WTC11 (cell line): ENCODE results near the gene SULT2B1. TPM values are rescaled to one million over a fixed set of nuclear protein-coding genes. Genes with fewer than 3 reads are reported as not detected.

Experiments
- ATAC-seq: fragments of 200-7000 bp; cut with Tn5 transposase; 2 replicates; pipeline ENCODE4 v1.10.0; 2021; ENCODE audit warnings: mild to moderate bottlenecking, moderate library complexity
- CTCF ChIA-PET: fragments of 300-600 bp; sonication (Branson Sonifier 250); formaldehyde crosslinking; loops from one replicate; lab custom pipeline; 2021; ENCODE audit warnings: antibody characterized with exemption; lab: Charles Lee
- POLR2A ChIA-PET: fragments of 350-600 bp; sonication (Branson Sonifier 250); formaldehyde crosslinking; loops from one replicate; lab custom pipeline; 2021; ENCODE audit warnings: antibody characterized with exemption; lab: Charles Lee
- DNase-seq: peaks from one replicate; pipeline ENCODE4 v3.0.0; 2021; ENCODE audit warnings: low spot score
- H3K27ac Mint-ChIP-seq: 2 replicates; pipeline ENCODE4 v1.8.0; 2021; ENCODE audit warnings: mixed read lengths
- H3K27me3 Mint-ChIP-seq: 2 replicates; pipeline ENCODE4 v1.8.0; 2021; ENCODE audit warnings: low read depth, mild to moderate bottlenecking, moderate library complexity, mixed read lengths
- H3K36me3 Mint-ChIP-seq: 2 replicates; pipeline ENCODE4 v1.8.0; 2021; ENCODE audit warnings: mixed read lengths
- H3K4me1 Mint-ChIP-seq: 2 replicates; pipeline ENCODE4 v1.8.0; 2022; ENCODE audit warnings: mixed read lengths
- H3K4me3 Mint-ChIP-seq: 2 replicates; pipeline ENCODE4 v1.8.0; 2021; ENCODE audit warnings: mild to moderate bottlenecking, moderate library complexity, mixed read lengths
- H3K9me3 Mint-ChIP-seq: 2 replicates; pipeline ENCODE4 v1.8.0; 2021; ENCODE audit warnings: mixed read lengths
- CBFB ChIP-seq: sonication (generic); formaldehyde crosslinking; IDR thresholded peaks from 2 replicates; pipeline ENCODE4 v1.8.1; 2022; ENCODE audit warnings: mild to moderate bottlenecking, low read depth, missing genetic modification reagents
- CREB1 ChIP-seq: sonication (generic); formaldehyde crosslinking; IDR thresholded peaks from 2 replicates; pipeline ENCODE4 v1.8.0; 2023; ENCODE audit warnings: mild to moderate bottlenecking, missing genetic modification reagents
- ESRRA ChIP-seq: sonication (generic); formaldehyde crosslinking; IDR thresholded peaks from 2 replicates; pipeline ENCODE4 v1.8.1; 2022; ENCODE audit warnings: mild to moderate bottlenecking, missing genetic modification reagents, borderline replicate concordance
- FOXJ3 ChIP-seq: sonication (generic); formaldehyde crosslinking; IDR thresholded peaks from 2 replicates; pipeline ENCODE4 v1.9.0; 2021; ENCODE audit warnings: missing genetic modification reagents, mild to moderate bottlenecking, borderline replicate concordance
- FOXK1 ChIP-seq: sonication (generic); formaldehyde crosslinking; IDR thresholded peaks from 2 replicates; pipeline ENCODE4 v1.8.0; 2022; ENCODE audit warnings: mild to moderate bottlenecking, moderate library complexity, missing genetic modification reagents
- GRHL2 ChIP-seq: fragments of 250-450 bp; sonication (Bioruptor Pico); IDR thresholded peaks from 2 replicates; pipeline ENCODE4 v1.8.0; 2022; ENCODE audit warnings: mild to moderate bottlenecking, moderate library complexity; ENCODE audit not compliant: insufficient replicate concordance, severe bottlenecking
- JUN ChIP-seq: sonication (generic); formaldehyde crosslinking; IDR thresholded peaks from 2 replicates; pipeline ENCODE4 v1.8.0; 2023; ENCODE audit warnings: mild to moderate bottlenecking, missing genetic modification reagents
- NFATC4 ChIP-seq: fragments of 250-450 bp; sonication (Bioruptor Pico); IDR thresholded peaks from 2 replicates; pipeline ENCODE4 v1.9.0; 2021; ENCODE audit warnings: mild to moderate bottlenecking
- NR1H2 ChIP-seq: sonication (generic); formaldehyde crosslinking; IDR thresholded peaks from 2 replicates; pipeline ENCODE4 v1.9.0; 2021; ENCODE audit warnings: mild to moderate bottlenecking, moderate library complexity, missing genetic modification reagents
- SP1 ChIP-seq: sonication (generic); formaldehyde crosslinking; conservative IDR thresholded peaks from 2 replicates; pipeline ENCODE4 v1.8.1; 2022; ENCODE audit warnings: missing genetic modification reagents
- TEAD1 ChIP-seq: sonication (generic); formaldehyde crosslinking; IDR thresholded peaks from 2 replicates; pipeline ENCODE4 v1.8.0; 2022; ENCODE audit warnings: mild to moderate bottlenecking, missing genetic modification reagents
- ZBTB21 ChIP-seq: sonication (generic); formaldehyde crosslinking; IDR thresholded peaks from 2 replicates; pipeline ENCODE4 v1.8.1; 2023; ENCODE audit warnings: mild to moderate bottlenecking, missing genetic modification reagents, borderline replicate concordance
- ZNF121 ChIP-seq: sonication (generic); formaldehyde crosslinking; IDR thresholded peaks from 2 replicates; pipeline ENCODE4 v1.8.0; 2023; ENCODE audit warnings: missing genetic modification reagents
- ZNF263 ChIP-seq: sonication (generic); formaldehyde crosslinking; IDR thresholded peaks from 2 replicates; pipeline ENCODE4 v1.8.1; 2022; ENCODE audit warnings: low read depth, mild to moderate bottlenecking, moderate library complexity, missing genetic modification reagents
- total RNA-seq: library from RNA; stranded (reverse); gene quantifications from 3 replicates; pipeline ENCODE4 v1.2.3, GENCODE V29; 2021
- TF ChIP-seq, protein P1 (sequence below): sonication (generic); formaldehyde crosslinking; IDR thresholded peaks from 2 replicates; pipeline ENCODE4 v1.8.1; 2023; ENCODE audit warnings: mild to moderate bottlenecking, missing genetic modification reagents
- TF ChIP-seq, protein P2 (sequence below): sonication (generic); formaldehyde crosslinking; conservative IDR thresholded peaks from 2 replicates; pipeline ENCODE4 v1.8.1; 2023; ENCODE audit warnings: mild to moderate bottlenecking, low read depth, missing genetic modification reagents, moderate library complexity
- TF ChIP-seq, protein P3 (sequence below): sonication (generic); formaldehyde crosslinking; IDR thresholded peaks from 2 replicates; pipeline ENCODE4 v1.8.1; 2022; ENCODE audit warnings: missing genetic modification reagents, borderline replicate concordance
- TF ChIP-seq, protein P4 (sequence below): sonication (generic); formaldehyde crosslinking; IDR thresholded peaks from 2 replicates; pipeline ENCODE4 v1.8.1; 2022; ENCODE audit warnings: low read depth, mild to moderate bottlenecking, moderate library complexity, missing genetic modification reagents, borderline replicate concordance
- TF ChIP-seq, protein P5 (sequence below): sonication (generic); formaldehyde crosslinking; IDR thresholded peaks from 2 replicates; pipeline ENCODE4 v1.8.1; 2022; ENCODE audit warnings: mild to moderate bottlenecking, moderate library complexity, missing genetic modification reagents
- TF ChIP-seq, protein P6 (sequence below): sonication (generic); formaldehyde crosslinking; IDR thresholded peaks from 2 replicates; pipeline ENCODE4 v1.8.0; 2022; ENCODE audit warnings: mild to moderate bottlenecking, missing genetic modification reagents
- TF ChIP-seq, protein P7 (sequence below): sonication (generic); formaldehyde crosslinking; IDR thresholded peaks from 2 replicates; pipeline ENCODE4 v1.8.0; 2023; ENCODE audit warnings: missing genetic modification reagents
- TF ChIP-seq, protein P8 (sequence below): sonication (generic); formaldehyde crosslinking; conservative IDR thresholded peaks from 2 replicates; pipeline ENCODE4 v1.8.1; 2022; ENCODE audit warnings: mild to moderate bottlenecking, missing genetic modification reagents
- TF ChIP-seq, protein P9 (sequence below): sonication (generic); formaldehyde crosslinking; IDR thresholded peaks from 2 replicates; pipeline ENCODE4 v1.8.1; 2023; ENCODE audit warnings: mild to moderate bottlenecking, missing genetic modification reagents, moderate library complexity

The SULT2B1 gene
- total RNA-seq, 1 experiment from 2014 or later = 0.96 TPM

DNA sequence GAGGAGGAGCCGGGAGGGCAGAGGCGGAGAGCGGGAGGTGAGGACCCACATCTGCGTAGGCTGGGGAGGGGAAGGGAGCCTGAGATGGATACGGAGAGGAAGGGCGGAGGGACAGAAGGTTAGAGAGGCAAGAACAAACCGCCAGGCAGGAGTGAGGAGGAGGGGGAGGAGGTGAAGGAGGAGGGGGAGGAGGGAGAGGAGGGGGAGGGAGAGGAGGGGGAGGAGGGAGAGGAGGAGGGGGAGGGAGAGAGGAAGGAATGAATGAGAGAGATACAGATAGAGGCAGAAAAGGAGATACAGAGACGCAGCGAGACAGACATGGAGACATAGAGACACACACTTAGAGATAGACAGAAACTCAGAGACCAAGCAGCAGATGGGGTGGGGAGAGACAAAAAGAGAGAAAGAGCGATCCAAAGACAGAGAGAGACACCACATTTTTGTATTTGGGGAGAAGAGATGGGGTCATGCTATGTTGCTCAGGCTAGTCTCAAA is 94.8 kb downstream of the SULT2B1 start:
- H3K27me3 Mint-ChIP-seq = no peaks in the 10 kb centered on the region; the same call in 1 of the 2 replicates

More for the DNA sequence above, 94.8 kb downstream of the SULT2B1 start:
- POLR2A ChIA-PET = interaction anchor here (0.5 to 0.9 kb wide), 3 partner anchors 141 to 782 kb away, joined by 3 to 4 read pairs (median 3); no protein-coding TSS in a partner anchor
- no peak for DNase-seq
- Mint-ChIP-seq H3K9me3 (peaks cover 5% of the 10 kb centered on the region), H3K4me1 (peaks cover 9% of the 10 kb centered on the region), H3K36me3 (no peaks in the 10 kb centered on the region), H3K4me3 (peak overlapping the region; percentile 85), H3K27ac (no peak overlapping the region)
- ATAC-seq = no peak
- CTCF ChIA-PET = interaction anchor here (1.4 to 2.4 kb wide), 8 partner anchors 10 to 196 kb away, joined by 5 to 41 read pairs (median 10); partner anchors contain the start of genes DBP, FUT2 and RASIP1
- TF ChIP-seq FOXK1 (CRISPR knock-in tag) (no peak), FOXJ3 (CRISPR knock-in tag) (no peak), TEAD1 (CRISPR knock-in tag) (no peak), GRHL2 (CRISPR knock-in tag) (no peak), NFATC4 (CRISPR knock-in tag) (no peak), ZNF121 (CRISPR knock-in tag) (peak; percentile 18), NR1H2 (no peak), SP1 (CRISPR knock-in tag) (peak; percentile 73), CREB1 (0 out of 2 replicates have a peak, but pooled peaks have one; percentile 19), ESRRA (CRISPR knock-in tag) (no peak), CBFB (CRISPR knock-in tag) (no peak), ZNF263 (CRISPR knock-in tag) (peak; percentile 66; the same call in 1 of the 2 replicates), JUN (CRISPR knock-in tag) (no peak), ZBTB21 (CRISPR knock-in tag) (no peak)
- TF ChIP-seq, protein P1, sequence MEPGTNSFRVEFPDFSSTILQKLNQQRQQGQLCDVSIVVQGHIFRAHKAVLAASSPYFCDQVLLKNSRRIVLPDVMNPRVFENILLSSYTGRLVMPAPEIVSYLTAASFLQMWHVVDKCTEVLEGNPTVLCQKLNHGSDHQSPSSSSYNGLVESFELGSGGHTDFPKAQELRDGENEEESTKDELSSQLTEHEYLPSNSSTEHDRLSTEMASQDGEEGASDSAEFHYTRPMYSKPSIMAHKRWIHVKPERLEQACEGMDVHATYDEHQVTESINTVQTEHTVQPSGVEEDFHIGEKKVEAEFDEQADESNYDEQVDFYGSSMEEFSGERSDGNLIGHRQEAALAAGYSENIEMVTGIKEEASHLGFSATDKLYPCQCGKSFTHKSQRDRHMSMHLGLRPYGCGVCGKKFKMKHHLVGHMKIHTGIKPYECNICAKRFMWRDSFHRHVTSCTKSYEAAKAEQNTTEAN (CRISPR knock-in tag) = no peak
- TF ChIP-seq, protein P2, sequence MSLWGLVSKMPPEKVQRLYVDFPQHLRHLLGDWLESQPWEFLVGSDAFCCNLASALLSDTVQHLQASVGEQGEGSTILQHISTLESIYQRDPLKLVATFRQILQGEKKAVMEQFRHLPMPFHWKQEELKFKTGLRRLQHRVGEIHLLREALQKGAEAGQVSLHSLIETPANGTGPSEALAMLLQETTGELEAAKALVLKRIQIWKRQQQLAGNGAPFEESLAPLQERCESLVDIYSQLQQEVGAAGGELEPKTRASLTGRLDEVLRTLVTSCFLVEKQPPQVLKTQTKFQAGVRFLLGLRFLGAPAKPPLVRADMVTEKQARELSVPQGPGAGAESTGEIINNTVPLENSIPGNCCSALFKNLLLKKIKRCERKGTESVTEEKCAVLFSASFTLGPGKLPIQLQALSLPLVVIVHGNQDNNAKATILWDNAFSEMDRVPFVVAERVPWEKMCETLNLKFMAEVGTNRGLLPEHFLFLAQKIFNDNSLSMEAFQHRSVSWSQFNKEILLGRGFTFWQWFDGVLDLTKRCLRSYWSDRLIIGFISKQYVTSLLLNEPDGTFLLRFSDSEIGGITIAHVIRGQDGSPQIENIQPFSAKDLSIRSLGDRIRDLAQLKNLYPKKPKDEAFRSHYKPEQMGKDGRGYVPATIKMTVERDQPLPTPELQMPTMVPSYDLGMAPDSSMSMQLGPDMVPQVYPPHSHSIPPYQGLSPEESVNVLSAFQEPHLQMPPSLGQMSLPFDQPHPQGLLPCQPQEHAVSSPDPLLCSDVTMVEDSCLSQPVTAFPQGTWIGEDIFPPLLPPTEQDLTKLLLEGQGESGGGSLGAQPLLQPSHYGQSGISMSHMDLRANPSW (CRISPR knock-in tag) = no peak
- TF ChIP-seq, protein P3, sequence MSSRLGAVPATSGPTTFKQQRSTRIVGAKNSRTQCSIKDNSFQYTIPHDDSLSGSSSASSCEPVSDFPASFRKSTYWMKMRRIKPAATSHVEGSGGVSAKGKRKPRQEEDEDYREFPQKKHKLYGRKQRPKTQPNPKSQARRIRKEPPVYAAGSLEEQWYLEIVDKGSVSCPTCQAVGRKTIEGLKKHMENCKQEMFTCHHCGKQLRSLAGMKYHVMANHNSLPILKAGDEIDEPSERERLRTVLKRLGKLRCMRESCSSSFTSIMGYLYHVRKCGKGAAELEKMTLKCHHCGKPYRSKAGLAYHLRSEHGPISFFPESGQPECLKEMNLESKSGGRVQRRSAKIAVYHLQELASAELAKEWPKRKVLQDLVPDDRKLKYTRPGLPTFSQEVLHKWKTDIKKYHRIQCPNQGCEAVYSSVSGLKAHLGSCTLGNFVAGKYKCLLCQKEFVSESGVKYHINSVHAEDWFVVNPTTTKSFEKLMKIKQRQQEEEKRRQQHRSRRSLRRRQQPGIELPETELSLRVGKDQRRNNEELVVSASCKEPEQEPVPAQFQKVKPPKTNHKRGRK (CRISPR knock-in tag) = no peak
- TF ChIP-seq, protein P4, sequence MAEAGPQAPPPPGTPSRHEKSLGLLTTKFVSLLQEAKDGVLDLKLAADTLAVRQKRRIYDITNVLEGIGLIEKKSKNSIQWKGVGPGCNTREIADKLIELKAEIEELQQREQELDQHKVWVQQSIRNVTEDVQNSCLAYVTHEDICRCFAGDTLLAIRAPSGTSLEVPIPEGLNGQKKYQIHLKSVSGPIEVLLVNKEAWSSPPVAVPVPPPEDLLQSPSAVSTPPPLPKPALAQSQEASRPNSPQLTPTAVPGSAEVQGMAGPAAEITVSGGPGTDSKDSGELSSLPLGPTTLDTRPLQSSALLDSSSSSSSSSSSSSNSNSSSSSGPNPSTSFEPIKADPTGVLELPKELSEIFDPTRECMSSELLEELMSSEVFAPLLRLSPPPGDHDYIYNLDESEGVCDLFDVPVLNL (CRISPR knock-in tag) = no peak
- TF ChIP-seq, protein P5, sequence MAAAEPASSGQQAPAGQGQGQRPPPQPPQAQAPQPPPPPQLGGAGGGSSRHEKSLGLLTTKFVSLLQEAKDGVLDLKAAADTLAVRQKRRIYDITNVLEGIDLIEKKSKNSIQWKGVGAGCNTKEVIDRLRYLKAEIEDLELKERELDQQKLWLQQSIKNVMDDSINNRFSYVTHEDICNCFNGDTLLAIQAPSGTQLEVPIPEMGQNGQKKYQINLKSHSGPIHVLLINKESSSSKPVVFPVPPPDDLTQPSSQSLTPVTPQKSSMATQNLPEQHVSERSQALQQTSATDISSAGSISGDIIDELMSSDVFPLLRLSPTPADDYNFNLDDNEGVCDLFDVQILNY = no peak
- TF ChIP-seq, protein P6, sequence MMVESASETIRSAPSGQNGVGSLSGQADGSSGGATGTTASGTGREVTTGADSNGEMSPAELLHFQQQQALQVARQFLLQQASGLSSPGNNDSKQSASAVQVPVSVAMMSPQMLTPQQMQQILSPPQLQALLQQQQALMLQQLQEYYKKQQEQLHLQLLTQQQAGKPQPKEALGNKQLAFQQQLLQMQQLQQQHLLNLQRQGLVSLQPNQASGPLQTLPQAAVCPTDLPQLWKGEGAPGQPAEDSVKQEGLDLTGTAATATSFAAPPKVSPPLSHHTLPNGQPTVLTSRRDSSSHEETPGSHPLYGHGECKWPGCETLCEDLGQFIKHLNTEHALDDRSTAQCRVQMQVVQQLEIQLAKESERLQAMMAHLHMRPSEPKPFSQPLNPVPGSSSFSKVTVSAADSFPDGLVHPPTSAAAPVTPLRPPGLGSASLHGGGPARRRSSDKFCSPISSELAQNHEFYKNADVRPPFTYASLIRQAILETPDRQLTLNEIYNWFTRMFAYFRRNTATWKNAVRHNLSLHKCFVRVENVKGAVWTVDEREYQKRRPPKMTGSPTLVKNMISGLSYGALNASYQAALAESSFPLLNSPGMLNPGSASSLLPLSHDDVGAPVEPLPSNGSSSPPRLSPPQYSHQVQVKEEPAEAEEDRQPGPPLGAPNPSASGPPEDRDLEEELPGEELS = no peak
- TF ChIP-seq, protein P7, sequence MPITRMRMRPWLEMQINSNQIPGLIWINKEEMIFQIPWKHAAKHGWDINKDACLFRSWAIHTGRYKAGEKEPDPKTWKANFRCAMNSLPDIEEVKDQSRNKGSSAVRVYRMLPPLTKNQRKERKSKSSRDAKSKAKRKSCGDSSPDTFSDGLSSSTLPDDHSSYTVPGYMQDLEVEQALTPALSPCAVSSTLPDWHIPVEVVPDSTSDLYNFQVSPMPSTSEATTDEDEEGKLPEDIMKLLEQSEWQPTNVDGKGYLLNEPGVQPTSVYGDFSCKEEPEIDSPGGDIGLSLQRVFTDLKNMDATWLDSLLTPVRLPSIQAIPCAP (CRISPR knock-in tag) = no peak
- TF ChIP-seq, protein P8, sequence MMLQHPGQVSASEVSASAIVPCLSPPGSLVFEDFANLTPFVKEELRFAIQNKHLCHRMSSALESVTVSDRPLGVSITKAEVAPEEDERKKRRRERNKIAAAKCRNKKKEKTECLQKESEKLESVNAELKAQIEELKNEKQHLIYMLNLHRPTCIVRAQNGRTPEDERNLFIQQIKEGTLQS (CRISPR knock-in tag) = no peak
- TF ChIP-seq, protein P9, sequence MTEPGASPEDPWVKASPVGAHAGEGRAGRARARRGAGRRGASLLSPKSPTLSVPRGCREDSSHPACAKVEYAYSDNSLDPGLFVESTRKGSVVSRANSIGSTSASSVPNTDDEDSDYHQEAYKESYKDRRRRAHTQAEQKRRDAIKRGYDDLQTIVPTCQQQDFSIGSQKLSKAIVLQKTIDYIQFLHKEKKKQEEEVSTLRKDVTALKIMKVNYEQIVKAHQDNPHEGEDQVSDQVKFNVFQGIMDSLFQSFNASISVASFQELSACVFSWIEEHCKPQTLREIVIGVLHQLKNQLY = no peak
